ENCODE measurements around the gene TMEM69. TPM values are rescaled to one million over a fixed set of nuclear protein-coding genes. Genes with fewer than 3 reads are reported as not detected.

The TMEM69 gene
- total and polyA plus RNA-seq, 2 experiments from 2014 or later: 59.7 to 62.4 TPM

GRCh38 chr1:45722809-45723208, 34.8 kb downstream of the TMEM69 start:
- Histone ChIP-seq H3K4me2 (no peak overlapping the region), H3K36me3 (ENCODE audit: insufficient read depth) (no peaks in the 10 kb centered on the region), H2AFZ (no peak overlapping the region), H3K9me2 (ENCODE audit: insufficient read depth) (no peaks in the 10 kb centered on the region), H3K27ac (ENCODE audit: low read depth) (no peak overlapping the region), H3F3A (replicated peaks; ENCODE audit: low read depth) (no peaks in the 10 kb centered on the region), H3K79me2 (replicated peaks; ENCODE audit: insufficient read depth) (no peaks in the 10 kb centered on the region), H3K27me3 (ENCODE audit: insufficient read depth) (no peaks in the 10 kb centered on the region), H3K4me1 (ENCODE audit: insufficient read depth) (no peaks in the 10 kb centered on the region), H3K4me3 (no peak overlapping the region), H4K20me1 (replicated peaks; ENCODE audit: insufficient read depth) (no peaks in the 10 kb centered on the region)
- no peak overlapping the region for H3K27ac Mint-ChIP-seq
- TF ChIP-seq REST (IDR thresholded peaks at IDR 0.05; ENCODE audit: unreplicated experiment): no peak
- no peak for TF ChIP-seq NANOG (IDR thresholded peaks at IDR 0.05; ENCODE audit: borderline replicate concordance)
- TF ChIP-seq STAT1 (IDR thresholded peaks at IDR 0.05; ENCODE audit: unreplicated experiment): no peak
- TF ChIP-seq ZNF331 (CRISPR knock-in tag; IDR thresholded peaks at IDR 0.05; ENCODE audit: low read depth): no peak
- TF ChIP-seq ETS1 (IDR thresholded peaks at IDR 0.05): no peak
- no peak for TF ChIP-seq EZH2 (IDR thresholded peaks at IDR 0.05; ENCODE audit: low read depth, unreplicated experiment)
- TF ChIP-seq CREB1 (CRISPR knock-in tag; IDR thresholded peaks at IDR 0.05; ENCODE audit: low read depth): no peak
- no peak for TF ChIP-seq ZNF462 (CRISPR knock-in tag; IDR thresholded peaks at IDR 0.05)
- TF ChIP-seq JUNB (IDR thresholded peaks at IDR 0.05; ENCODE audit: unreplicated experiment): no peak
- no peak for TF ChIP-seq CTCF (conservative IDR thresholded peaks at IDR 0.05; ENCODE audit: low read depth in 2 of 2)
- TF ChIP-seq ZNF114 (CRISPR knock-in tag; IDR thresholded peaks at IDR 0.05): no peak
- TF ChIP-seq EZH2phosphoT487 (IDR thresholded peaks at IDR 0.05; ENCODE audit: unreplicated experiment): no peak
- no peak for TF ChIP-seq POLR2AphosphoS5 (IDR thresholded peaks at IDR 0.05; ENCODE audit: low read depth)
- ATAC-seq (no peak), DNase-seq (ENCODE audit: low spot score) (no peak)
- H3K4me3 Mint-ChIP-seq: no peak overlapping the region
- H3K9me3 Mint-ChIP-seq: peaks cover 3% of the 10 kb centered on the region; the same call in 2 of the 3 replicates
- H3K27me3 Mint-ChIP-seq (ENCODE audit: insufficient read depth, low read depth, poor library complexity): peaks cover 3% of the 10 kb centered on the region
- H3K36me3 Mint-ChIP-seq (ENCODE audit: low read depth): peaks cover 11% of the 10 kb centered on the region; the same call in 2 of the 3 replicates
- no peaks in the 10 kb centered on the region for H3K4me1 Mint-ChIP-seq
